ENCODE measurements around the gene LMO7. TPM values are rescaled to one million over a fixed set of nuclear protein-coding genes. Genes with fewer than 3 reads are reported as not detected.

The LMO7 gene
- total and polyA plus RNA-seq, 2 of the 8 experiments (the other 6 are each of a cell fraction or from before 2014, with no cell fraction given), result 8.1 to 28.3 TPM

DNA sequence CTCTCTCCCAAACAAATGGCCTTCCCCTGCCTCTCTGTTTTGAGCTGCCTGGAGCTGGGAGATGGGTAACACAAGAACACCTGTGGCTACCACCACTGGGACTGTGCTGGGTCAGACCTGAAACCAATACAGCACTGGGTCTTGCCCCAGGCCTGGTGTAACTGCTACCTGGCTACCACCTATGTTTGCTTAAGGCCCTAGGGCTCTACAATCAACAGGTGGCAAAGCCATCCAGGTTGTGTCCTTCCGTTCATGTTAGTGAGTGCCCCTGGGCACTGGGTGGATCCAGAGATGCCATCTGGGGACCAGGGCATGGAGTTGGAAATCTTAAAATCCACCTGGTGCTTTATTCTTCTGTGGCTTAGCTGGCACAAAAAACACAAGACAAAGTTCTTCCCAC, 18.9 kb upstream of the LMO7 start (continued):
- TF ChIP-seq, protein P1, sequence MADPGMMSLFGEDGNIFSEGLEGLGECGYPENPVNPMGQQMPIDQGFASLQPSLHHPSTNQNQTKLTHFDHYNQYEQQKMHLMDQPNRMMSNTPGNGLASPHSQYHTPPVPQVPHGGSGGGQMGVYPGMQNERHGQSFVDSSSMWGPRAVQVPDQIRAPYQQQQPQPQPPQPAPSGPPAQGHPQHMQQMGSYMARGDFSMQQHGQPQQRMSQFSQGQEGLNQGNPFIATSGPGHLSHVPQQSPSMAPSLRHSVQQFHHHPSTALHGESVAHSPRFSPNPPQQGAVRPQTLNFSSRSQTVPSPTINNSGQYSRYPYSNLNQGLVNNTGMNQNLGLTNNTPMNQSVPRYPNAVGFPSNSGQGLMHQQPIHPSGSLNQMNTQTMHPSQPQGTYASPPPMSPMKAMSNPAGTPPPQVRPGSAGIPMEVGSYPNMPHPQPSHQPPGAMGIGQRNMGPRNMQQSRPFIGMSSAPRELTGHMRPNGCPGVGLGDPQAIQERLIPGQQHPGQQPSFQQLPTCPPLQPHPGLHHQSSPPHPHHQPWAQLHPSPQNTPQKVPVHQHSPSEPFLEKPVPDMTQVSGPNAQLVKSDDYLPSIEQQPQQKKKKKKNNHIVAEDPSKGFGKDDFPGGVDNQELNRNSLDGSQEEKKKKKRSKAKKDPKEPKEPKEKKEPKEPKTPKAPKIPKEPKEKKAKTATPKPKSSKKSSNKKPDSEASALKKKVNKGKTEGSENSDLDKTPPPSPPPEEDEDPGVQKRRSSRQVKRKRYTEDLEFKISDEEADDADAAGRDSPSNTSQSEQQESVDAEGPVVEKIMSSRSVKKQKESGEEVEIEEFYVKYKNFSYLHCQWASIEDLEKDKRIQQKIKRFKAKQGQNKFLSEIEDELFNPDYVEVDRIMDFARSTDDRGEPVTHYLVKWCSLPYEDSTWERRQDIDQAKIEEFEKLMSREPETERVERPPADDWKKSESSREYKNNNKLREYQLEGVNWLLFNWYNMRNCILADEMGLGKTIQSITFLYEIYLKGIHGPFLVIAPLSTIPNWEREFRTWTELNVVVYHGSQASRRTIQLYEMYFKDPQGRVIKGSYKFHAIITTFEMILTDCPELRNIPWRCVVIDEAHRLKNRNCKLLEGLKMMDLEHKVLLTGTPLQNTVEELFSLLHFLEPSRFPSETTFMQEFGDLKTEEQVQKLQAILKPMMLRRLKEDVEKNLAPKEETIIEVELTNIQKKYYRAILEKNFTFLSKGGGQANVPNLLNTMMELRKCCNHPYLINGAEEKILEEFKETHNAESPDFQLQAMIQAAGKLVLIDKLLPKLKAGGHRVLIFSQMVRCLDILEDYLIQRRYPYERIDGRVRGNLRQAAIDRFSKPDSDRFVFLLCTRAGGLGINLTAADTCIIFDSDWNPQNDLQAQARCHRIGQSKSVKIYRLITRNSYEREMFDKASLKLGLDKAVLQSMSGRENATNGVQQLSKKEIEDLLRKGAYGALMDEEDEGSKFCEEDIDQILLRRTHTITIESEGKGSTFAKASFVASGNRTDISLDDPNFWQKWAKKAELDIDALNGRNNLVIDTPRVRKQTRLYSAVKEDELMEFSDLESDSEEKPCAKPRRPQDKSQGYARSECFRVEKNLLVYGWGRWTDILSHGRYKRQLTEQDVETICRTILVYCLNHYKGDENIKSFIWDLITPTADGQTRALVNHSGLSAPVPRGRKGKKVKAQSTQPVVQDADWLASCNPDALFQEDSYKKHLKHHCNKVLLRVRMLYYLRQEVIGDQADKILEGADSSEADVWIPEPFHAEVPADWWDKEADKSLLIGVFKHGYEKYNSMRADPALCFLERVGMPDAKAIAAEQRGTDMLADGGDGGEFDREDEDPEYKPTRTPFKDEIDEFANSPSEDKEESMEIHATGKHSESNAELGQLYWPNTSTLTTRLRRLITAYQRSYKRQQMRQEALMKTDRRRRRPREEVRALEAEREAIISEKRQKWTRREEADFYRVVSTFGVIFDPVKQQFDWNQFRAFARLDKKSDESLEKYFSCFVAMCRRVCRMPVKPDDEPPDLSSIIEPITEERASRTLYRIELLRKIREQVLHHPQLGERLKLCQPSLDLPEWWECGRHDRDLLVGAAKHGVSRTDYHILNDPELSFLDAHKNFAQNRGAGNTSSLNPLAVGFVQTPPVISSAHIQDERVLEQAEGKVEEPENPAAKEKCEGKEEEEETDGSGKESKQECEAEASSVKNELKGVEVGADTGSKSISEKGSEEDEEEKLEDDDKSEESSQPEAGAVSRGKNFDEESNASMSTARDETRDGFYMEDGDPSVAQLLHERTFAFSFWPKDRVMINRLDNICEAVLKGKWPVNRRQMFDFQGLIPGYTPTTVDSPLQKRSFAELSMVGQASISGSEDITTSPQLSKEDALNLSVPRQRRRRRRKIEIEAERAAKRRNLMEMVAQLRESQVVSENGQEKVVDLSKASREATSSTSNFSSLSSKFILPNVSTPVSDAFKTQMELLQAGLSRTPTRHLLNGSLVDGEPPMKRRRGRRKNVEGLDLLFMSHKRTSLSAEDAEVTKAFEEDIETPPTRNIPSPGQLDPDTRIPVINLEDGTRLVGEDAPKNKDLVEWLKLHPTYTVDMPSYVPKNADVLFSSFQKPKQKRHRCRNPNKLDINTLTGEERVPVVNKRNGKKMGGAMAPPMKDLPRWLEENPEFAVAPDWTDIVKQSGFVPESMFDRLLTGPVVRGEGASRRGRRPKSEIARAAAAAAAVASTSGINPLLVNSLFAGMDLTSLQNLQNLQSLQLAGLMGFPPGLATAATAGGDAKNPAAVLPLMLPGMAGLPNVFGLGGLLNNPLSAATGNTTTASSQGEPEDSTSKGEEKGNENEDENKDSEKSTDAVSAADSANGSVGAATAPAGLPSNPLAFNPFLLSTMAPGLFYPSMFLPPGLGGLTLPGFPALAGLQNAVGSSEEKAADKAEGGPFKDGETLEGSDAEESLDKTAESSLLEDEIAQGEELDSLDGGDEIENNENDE (IDR thresholded peaks at IDR 0.05; ENCODE audit: insufficient replicate concordance, low read length), result no peak
- TF ChIP-seq CBX5 (IDR thresholded peaks at IDR 0.05; ENCODE audit: low read depth, low read length), result no peak
- no peak for TF ChIP-seq MAFK (IDR thresholded peaks at IDR 0.05; ENCODE audit: low read depth, low read length)
- no peak for TF ChIP-seq SIRT6 (IDR thresholded peaks at IDR 0.05; ENCODE audit: low read length)
- no peak for TF ChIP-seq KDM5A (IDR thresholded peaks at IDR 0.05; ENCODE audit: low read length)
- TF ChIP-seq GABPA (IDR thresholded peaks at IDR 0.05; ENCODE audit: borderline replicate concordance, insufficient read depth, low read length), result no peak
- no peak for TF ChIP-seq SP1 (IDR thresholded peaks at IDR 0.05; ENCODE audit: low read depth, low read length)
- no peak for TF ChIP-seq FOSL1 (IDR thresholded peaks at IDR 0.05; ENCODE audit: insufficient read depth, low read depth, low read length)
- TF ChIP-seq POLR2A (IDR thresholded peaks at IDR 0.05; ENCODE audit: control extremely low read depth in 1 of 2, low read depth in 2 of 2, low read length in 2 of 2), result no peak
- TF ChIP-seq, protein P2, sequence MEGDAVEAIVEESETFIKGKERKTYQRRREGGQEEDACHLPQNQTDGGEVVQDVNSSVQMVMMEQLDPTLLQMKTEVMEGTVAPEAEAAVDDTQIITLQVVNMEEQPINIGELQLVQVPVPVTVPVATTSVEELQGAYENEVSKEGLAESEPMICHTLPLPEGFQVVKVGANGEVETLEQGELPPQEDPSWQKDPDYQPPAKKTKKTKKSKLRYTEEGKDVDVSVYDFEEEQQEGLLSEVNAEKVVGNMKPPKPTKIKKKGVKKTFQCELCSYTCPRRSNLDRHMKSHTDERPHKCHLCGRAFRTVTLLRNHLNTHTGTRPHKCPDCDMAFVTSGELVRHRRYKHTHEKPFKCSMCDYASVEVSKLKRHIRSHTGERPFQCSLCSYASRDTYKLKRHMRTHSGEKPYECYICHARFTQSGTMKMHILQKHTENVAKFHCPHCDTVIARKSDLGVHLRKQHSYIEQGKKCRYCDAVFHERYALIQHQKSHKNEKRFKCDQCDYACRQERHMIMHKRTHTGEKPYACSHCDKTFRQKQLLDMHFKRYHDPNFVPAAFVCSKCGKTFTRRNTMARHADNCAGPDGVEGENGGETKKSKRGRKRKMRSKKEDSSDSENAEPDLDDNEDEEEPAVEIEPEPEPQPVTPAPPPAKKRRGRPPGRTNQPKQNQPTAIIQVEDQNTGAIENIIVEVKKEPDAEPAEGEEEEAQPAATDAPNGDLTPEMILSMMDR (IDR thresholded peaks at IDR 0.05; ENCODE audit: control extremely low read depth in 1 of 3, insufficient read depth in 1 of 3, low read depth in 1 of 3, low read length in 3 of 3), result no peak
